ENCODE data around the gene WTIP. TPM values are rescaled to one million over a fixed set of nuclear protein-coding genes. Genes with fewer than 3 reads are reported as not detected.
A peak's percentile ranks its signal among the peaks of the same experiment; 100 is the strongest.
"Not testable (repeated sequence)": the region's sequence is repeated elsewhere in the genome, so short reads cannot be mapped to it uniquely, and the experiment has no call there.

Gene WTIP
- total RNA-seq, 2 donors from 2014 or later = 45.4 to 48.6 TPM

GRCh38 chr19:34454685-34455084, 26.9 kb upstream of the WTIP start:
- no peak overlapping the region for H3K9ac ChIP-seq (ENCODE audit: extremely low read depth, low read length, poor library complexity, severe bottlenecking)
- peaks cover 69% of the 10 kb centered on the region for H3K36me3 Mint-ChIP-seq (ENCODE audit: low read depth)

GRCh38 chr19:34455783-34456480, 25.6 kb upstream of the WTIP start:
- H3K9me3 Mint-ChIP-seq; H3K27me3 Mint-ChIP-seq (ENCODE audit: insufficient read depth); H3K4me3 Mint-ChIP-seq; H3K4me3 ChIP-seq (ENCODE audit: low read length); DNase-seq; H3K27ac Mint-ChIP-seq; H3K27ac ChIP-seq (ENCODE audit: low read depth, low read length); H3K9ac ChIP-seq (ENCODE audit: extremely low read depth, low read length, poor library complexity, severe bottlenecking); H3K27me3 ChIP-seq (ENCODE audit: control insufficient read depth, insufficient read depth, low read length, poor library complexity, severe bottlenecking); H3K4me1 ChIP-seq (ENCODE audit: control insufficient read depth, insufficient read depth, low read length); H3K9me3 ChIP-seq (ENCODE audit: control insufficient read depth, low read length); H3K4me1 Mint-ChIP-seq: not testable (repeated sequence)
- peaks cover 72% of the 10 kb centered on the region for H3K36me3 Mint-ChIP-seq (ENCODE audit: low read depth)
- 90 to 96% methylated on average over 4 to 17 of the region's 17 CpGs for WGBS, 2 experiments (ENCODE audit: insufficient coverage in 1 of 2, insufficient read length in 1 of 2)
- peaks cover 78% of the 10 kb centered on the region for H3K36me3 ChIP-seq (ENCODE audit: control insufficient read depth, insufficient read depth, low read length)

More at GRCh38 chr19:34454685-34455084, 26.9 kb upstream of the WTIP start:
- 98 to 100% methylated on average over 3 of the region's 3 CpGs for WGBS, 2 experiments (ENCODE audit: insufficient coverage in 1 of 2, insufficient read length in 1 of 2)
- no peaks in the 10 kb centered on the region for H3K4me1 ChIP-seq (ENCODE audit: control insufficient read depth, insufficient read depth, low read length)
- H3K27me3 ChIP-seq (ENCODE audit: control insufficient read depth, insufficient read depth, low read length, poor library complexity, severe bottlenecking) = no peaks in the 10 kb centered on the region
- peaks cover 8% of the 10 kb centered on the region for H3K4me1 Mint-ChIP-seq
- no peaks in the 10 kb centered on the region for H3K9me3 Mint-ChIP-seq
- H3K27me3 Mint-ChIP-seq (ENCODE audit: insufficient read depth) = no peaks in the 10 kb centered on the region
- DNase-seq = no peak
- no peak overlapping the region for H3K27ac Mint-ChIP-seq
- no peaks in the 10 kb centered on the region for H3K9me3 ChIP-seq (ENCODE audit: control insufficient read depth, low read length)
- no peak overlapping the region for H3K27ac ChIP-seq (ENCODE audit: low read depth, low read length)
- H3K4me3 Mint-ChIP-seq = no peak overlapping the region
- no peak for TF ChIP-seq CTCF (conservative IDR thresholded peaks at IDR 0.05)
- H3K4me3 ChIP-seq (ENCODE audit: low read length) = no peak overlapping the region
- H3K36me3 ChIP-seq (ENCODE audit: control insufficient read depth, insufficient read depth, low read length) = peaks cover 76% of the 10 kb centered on the region

- Histone ChIP-seq H3K9ac (ENCODE audit: extremely low read depth, low read length, poor library complexity, severe bottlenecking) (no peak overlapping the region), H3K27ac (ENCODE audit: low read depth, low read length) (no peak overlapping the region), H3K4me3 (ENCODE audit: low read length) (no peak overlapping the region), H3K27me3 (ENCODE audit: control insufficient read depth, insufficient read depth, low read length, poor library complexity, severe bottlenecking) (no peaks in the 10 kb centered on the region), H3K4me1 (ENCODE audit: control insufficient read depth, insufficient read depth, low read length) (no peaks in the 10 kb centered on the region), H3K9me3 (ENCODE audit: control insufficient read depth, low read length) (no peaks in the 10 kb centered on the region), H3K36me3 (ENCODE audit: control insufficient read depth, insufficient read depth, low read length) (peaks cover 82% of the 10 kb centered on the region)
- Mint-ChIP-seq H3K27ac (peak overlapping the region; percentile 81), H3K9me3 (no peaks in the 10 kb centered on the region), H3K27me3 (ENCODE audit: insufficient read depth) (no peaks in the 10 kb centered on the region), H3K4me3 (no peak overlapping the region), H3K4me1 (peaks cover 7% of the 10 kb centered on the region), H3K36me3 (ENCODE audit: low read depth) (peaks cover 77% of the 10 kb centered on the region)
- DNase-seq = no peak
- 73% methylated on average over 4 of the region's 4 CpGs; no CpG with 5 or more reads in 1 of the 2 experiments for WGBS, 2 experiments (ENCODE audit: insufficient coverage in 1 of 2, insufficient read length in 1 of 2)
- no peak for TF ChIP-seq CTCF (conservative IDR thresholded peaks at IDR 0.05)
Observed at GRCh38 chr19:34457446-34457845, 24.1 kb upstream of the WTIP start.
